ENCODE data around the gene VPS37B.

DNA sequence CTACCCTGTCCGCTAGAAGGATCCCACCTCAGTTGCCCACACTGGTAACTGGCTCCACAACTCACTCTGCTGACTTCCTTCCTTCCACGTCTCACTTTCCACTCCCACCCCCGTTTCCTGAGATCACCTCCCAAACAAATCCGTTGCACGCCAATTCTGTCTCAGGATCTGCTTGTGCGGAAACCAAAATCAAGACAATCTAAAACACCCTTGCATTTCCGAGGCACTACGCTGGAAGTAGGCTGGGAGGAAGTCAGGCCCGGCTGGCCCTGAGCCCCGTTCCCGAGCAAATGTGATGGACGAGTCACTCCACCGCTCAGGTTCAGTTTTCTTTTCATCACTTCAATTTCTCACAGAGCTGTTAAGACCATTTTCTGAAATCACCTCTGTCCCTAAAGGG lies 47.3 kb upstream of the VPS37B start:
- no peak for TF ChIP-seq POLR2A (IDR thresholded peaks at IDR 0.05)
- TF ChIP-seq, protein P1, sequence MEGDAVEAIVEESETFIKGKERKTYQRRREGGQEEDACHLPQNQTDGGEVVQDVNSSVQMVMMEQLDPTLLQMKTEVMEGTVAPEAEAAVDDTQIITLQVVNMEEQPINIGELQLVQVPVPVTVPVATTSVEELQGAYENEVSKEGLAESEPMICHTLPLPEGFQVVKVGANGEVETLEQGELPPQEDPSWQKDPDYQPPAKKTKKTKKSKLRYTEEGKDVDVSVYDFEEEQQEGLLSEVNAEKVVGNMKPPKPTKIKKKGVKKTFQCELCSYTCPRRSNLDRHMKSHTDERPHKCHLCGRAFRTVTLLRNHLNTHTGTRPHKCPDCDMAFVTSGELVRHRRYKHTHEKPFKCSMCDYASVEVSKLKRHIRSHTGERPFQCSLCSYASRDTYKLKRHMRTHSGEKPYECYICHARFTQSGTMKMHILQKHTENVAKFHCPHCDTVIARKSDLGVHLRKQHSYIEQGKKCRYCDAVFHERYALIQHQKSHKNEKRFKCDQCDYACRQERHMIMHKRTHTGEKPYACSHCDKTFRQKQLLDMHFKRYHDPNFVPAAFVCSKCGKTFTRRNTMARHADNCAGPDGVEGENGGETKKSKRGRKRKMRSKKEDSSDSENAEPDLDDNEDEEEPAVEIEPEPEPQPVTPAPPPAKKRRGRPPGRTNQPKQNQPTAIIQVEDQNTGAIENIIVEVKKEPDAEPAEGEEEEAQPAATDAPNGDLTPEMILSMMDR (IDR thresholded peaks at IDR 0.05) = no peak
